MM.1S (cell line): Measurements from ENCODE around the gene FRMD1.

Experiments used
- DNase-seq: peaks from one replicate; pipeline ENCODE4 v3.0.0-alpha.2; 2015
- H2AFZ ChIP-seq: fragments of 300-600 bp; sonication (generic); 2 replicates; pipeline ENCODE4 v1.6.0; 2016; ENCODE audit warnings: antibody characterized with exemption, low read length
- H3F3A ChIP-seq: fragments of 300-600 bp; sonication (generic); 2 replicates; pipeline ENCODE4 v1.6.1; 2016; ENCODE audit warnings: mild to moderate bottlenecking, antibody characterized with exemption, low read length, moderate library complexity, mixed read lengths; ENCODE audit not compliant: insufficient read depth
- H3K27ac ChIP-seq: fragments of 300-600 bp; sonication (generic); 2 replicates; pipeline ENCODE4 v1.5.1; 2016; ENCODE audit warnings: mild to moderate bottlenecking, low read length
- H3K27me3 ChIP-seq: fragments of 300-600 bp; sonication (generic); replicated peaks from 2 replicates; pipeline ENCODE4 v1.6.0; 2016; ENCODE audit warnings: low read length; ENCODE audit not compliant: insufficient read depth
- H3K36me3 ChIP-seq: fragments of 300-600 bp; sonication (generic); replicated peaks from 2 replicates; pipeline ENCODE4 v1.6.1; 2016; ENCODE audit warnings: mild to moderate bottlenecking, low read length, mixed read lengths; ENCODE audit not compliant: insufficient read depth
- H3K4me1 ChIP-seq: fragments of 300-600 bp; sonication (generic); 2 replicates; pipeline ENCODE4 v1.6.1; 2016; ENCODE audit warnings: low read length, mixed read lengths
- H3K4me2 ChIP-seq: fragments of 300-600 bp; sonication (generic); 2 replicates; pipeline ENCODE4 v1.6.0; 2016; ENCODE audit warnings: low read depth, low read length
- H3K4me3 ChIP-seq: fragments of 300-600 bp; sonication (generic); 2 replicates; pipeline ENCODE4 v1.5.1; 2016; ENCODE audit warnings: low read length, mixed read lengths
- H3K79me2 ChIP-seq: fragments of 300-600 bp; sonication (generic); 2 replicates; pipeline ENCODE4 v1.6.1; 2016; ENCODE audit warnings: mixed run types, low read length, mixed read lengths
- H3K9ac ChIP-seq: fragments of 300-600 bp; sonication (generic); 2 replicates; pipeline ENCODE4 v1.6.1; 2016; ENCODE audit warnings: low read length, mixed read lengths
- H3K9me2 ChIP-seq: fragments of 300-600 bp; sonication (generic); replicated peaks from 2 replicates; pipeline ENCODE4 v1.6.1; 2016; ENCODE audit warnings: mild to moderate bottlenecking, low read length, mixed read lengths; ENCODE audit not compliant: insufficient read depth
- H3K9me3 ChIP-seq: fragments of 300-600 bp; sonication (generic); replicated peaks from 2 replicates; pipeline ENCODE4 v1.6.1; 2016; ENCODE audit warnings: mild to moderate bottlenecking, low read length, mixed read lengths; ENCODE audit not compliant: insufficient read depth
- H4K20me1 ChIP-seq: fragments of 300-600 bp; sonication (generic); 2 replicates; pipeline ENCODE4 v1.6.1; 2016; ENCODE audit warnings: mild to moderate bottlenecking, low read length, moderate library complexity, mixed read lengths; ENCODE audit not compliant: insufficient read depth
- EZH2 ChIP-seq: fragments of 300-600 bp; sonication (generic); optimal IDR thresholded peaks from 2 replicates; pipeline ENCODE3; 2017; ENCODE audit warnings: low read depth, mild to moderate bottlenecking, antibody characterized with exemption, low read length, mixed read lengths
- EZH2phosphoT487 ChIP-seq: fragments of 300-600 bp; sonication (generic); IDR thresholded peaks from 2 replicates; pipeline ENCODE4 v1.6.1; 2018; ENCODE audit warnings: antibody characterized with exemption, low read length
- TF ChIP-seq, protein P1 (sequence below): fragments of 300-600 bp; sonication (generic); IDR thresholded peaks from 2 replicates; pipeline ENCODE4 v1.5.1; 2016; ENCODE audit warnings: antibody characterized with exemption, low read length, mixed read lengths

FRMD1 gene

DNA sequence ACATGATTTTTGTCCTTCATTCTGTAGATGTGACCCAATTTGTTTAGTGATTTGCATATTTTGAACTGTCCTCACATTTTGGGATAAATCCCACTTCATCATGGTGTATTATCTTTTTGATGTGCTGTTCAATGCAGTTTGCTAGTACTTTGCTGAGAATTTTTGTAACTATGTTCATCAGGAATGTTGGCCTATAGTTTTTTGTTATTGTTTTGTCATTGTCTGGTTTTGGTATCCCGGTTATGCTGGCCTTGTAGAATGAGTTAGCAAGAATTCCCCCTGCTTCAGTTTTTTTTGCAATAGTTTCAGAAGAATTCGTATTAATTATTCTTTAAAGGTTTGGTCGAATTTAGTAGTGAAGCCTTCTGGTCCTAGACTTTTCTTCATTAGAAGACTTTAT, 69.7 kb downstream of the FRMD1 start:
- Histone ChIP-seq H2AFZ (no peak overlapping the region), H3K9ac (no peak overlapping the region), H3K4me1 (no peaks in the 10 kb centered on the region), H3K27ac (no peak overlapping the region), H3K4me2 (no peak overlapping the region), H3F3A (no peaks in the 10 kb centered on the region), H3K4me3 (no peak overlapping the region), H3K79me2 (no peaks in the 10 kb centered on the region), H3K9me3 (no peaks in the 10 kb centered on the region), H4K20me1 (no peaks in the 10 kb centered on the region), H3K9me2 (no peaks in the 10 kb centered on the region), H3K27me3 (no peaks in the 10 kb centered on the region; the same call in 1 of the 2 replicates), H3K36me3 (no peaks in the 10 kb centered on the region)
- TF ChIP-seq EZH2, result no peak
- no peak for TF ChIP-seq EZH2phosphoT487
- TF ChIP-seq, protein P1, sequence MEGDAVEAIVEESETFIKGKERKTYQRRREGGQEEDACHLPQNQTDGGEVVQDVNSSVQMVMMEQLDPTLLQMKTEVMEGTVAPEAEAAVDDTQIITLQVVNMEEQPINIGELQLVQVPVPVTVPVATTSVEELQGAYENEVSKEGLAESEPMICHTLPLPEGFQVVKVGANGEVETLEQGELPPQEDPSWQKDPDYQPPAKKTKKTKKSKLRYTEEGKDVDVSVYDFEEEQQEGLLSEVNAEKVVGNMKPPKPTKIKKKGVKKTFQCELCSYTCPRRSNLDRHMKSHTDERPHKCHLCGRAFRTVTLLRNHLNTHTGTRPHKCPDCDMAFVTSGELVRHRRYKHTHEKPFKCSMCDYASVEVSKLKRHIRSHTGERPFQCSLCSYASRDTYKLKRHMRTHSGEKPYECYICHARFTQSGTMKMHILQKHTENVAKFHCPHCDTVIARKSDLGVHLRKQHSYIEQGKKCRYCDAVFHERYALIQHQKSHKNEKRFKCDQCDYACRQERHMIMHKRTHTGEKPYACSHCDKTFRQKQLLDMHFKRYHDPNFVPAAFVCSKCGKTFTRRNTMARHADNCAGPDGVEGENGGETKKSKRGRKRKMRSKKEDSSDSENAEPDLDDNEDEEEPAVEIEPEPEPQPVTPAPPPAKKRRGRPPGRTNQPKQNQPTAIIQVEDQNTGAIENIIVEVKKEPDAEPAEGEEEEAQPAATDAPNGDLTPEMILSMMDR, result no peak
- no peak for DNase-seq

GRCh38 chr6:168007592-168008338, 71.2 kb downstream of the FRMD1 start:
- Histone ChIP-seq H4K20me1 (no peaks in the 10 kb centered on the region), H3K9me3 (no peaks in the 10 kb centered on the region), H3K36me3 (no peaks in the 10 kb centered on the region), H3K4me1 (no peaks in the 10 kb centered on the region), H2AFZ (no peak overlapping the region), H3K79me2 (no peaks in the 10 kb centered on the region), H3K27me3 (no peaks in the 10 kb centered on the region; the same call in 1 of the 2 replicates), H3K9ac (no peak overlapping the region), H3K27ac (no peak overlapping the region), H3K4me3 (no peak overlapping the region), H3K9me2 (no peaks in the 10 kb centered on the region), H3K4me2 (no peak overlapping the region), H3F3A (no peaks in the 10 kb centered on the region)
- DNase-seq, result no peak
- TF ChIP-seq, protein P1, result no peak
- TF ChIP-seq EZH2, result no peak
- no peak for TF ChIP-seq EZH2phosphoT487

DNA sequence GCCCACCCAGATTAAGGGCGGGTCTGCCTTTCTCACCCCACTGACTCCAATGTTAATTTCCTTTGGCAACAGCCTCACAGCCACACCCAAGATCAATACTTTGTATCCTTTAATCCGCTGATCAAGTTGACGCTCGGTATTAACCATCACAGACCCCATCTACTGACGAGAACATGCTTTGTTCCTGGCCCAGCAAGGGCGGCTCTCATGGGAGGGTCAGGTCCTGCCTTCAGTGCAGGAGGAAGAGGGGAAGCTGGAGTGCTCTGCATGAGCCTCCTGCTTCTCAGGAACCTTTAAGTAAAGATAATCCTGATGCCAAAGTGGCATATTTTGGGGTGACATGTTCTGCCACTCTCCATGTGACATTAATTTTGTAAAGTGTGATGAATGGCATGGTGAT, 73.2 kb downstream of the FRMD1 start:
- H3K79me2 ChIP-seq, result no peaks in the 10 kb centered on the region
- TF ChIP-seq EZH2 (no peak), EZH2phosphoT487 (no peak)
- TF ChIP-seq, protein P1, result no peak

More for the DNA sequence above, 73.2 kb downstream of the FRMD1 start:
- H3K4me2 ChIP-seq, result no peak overlapping the region
- H2AFZ ChIP-seq, result no peak overlapping the region
- H3K27ac ChIP-seq, result no peak overlapping the region
- H3K9me2 ChIP-seq, result no peaks in the 10 kb centered on the region
- no peaks in the 10 kb centered on the region for H3K9me3 ChIP-seq
- no peak for DNase-seq
- H3F3A ChIP-seq, result no peaks in the 10 kb centered on the region
- H3K4me1 ChIP-seq, result no peaks in the 10 kb centered on the region
- H3K4me3 ChIP-seq, result no peak overlapping the region
- no peaks in the 10 kb centered on the region for H3K36me3 ChIP-seq
- H3K9ac ChIP-seq, result no peak overlapping the region
- no peaks in the 10 kb centered on the region for H4K20me1 ChIP-seq
- no peaks in the 10 kb centered on the region; the same call in 1 of the 2 replicates for H3K27me3 ChIP-seq
